Astrocyte of the cerebellum (primary cell): ENCODE measurements around the gene FOXD4.
A peak's percentile ranks its signal among the peaks of the same experiment; 100 is the strongest.
"Not testable (repeated sequence)": the region's sequence is repeated elsewhere in the genome, so short reads cannot be mapped to it uniquely, and the experiment has no call there.

ENCODE experiments used
- DNase-seq: peaks from one replicate; pipeline ENCODE4 v3.0.0-alpha.2; 2011; ENCODE audit warnings: low read depth
- H3K4me3 ChIP-seq: 2 replicates; pipeline ENCODE4 v1.5.1; 2011; ENCODE audit warnings: mild to moderate bottlenecking, low read depth, low read length, moderate library complexity
- in situ Hi-C: cut with HindIII; loops from 2 replicates; pipeline ENCODE4 v1.10.0; 2017; ENCODE audit warnings: low sequenced_read_pairs

FOXD4 gene

GRCh38 chr9:117995-118467 is at the start of gene FOXD4:
Gene FOXD4, minus strand, starts transcription at chr9:118417. Its CDS starts 298 bp downstream, at chr9:118119.
- H3K4me3 ChIP-seq, in situ Hi-C loops, DNase-seq: not testable (repeated sequence)

DNA sequence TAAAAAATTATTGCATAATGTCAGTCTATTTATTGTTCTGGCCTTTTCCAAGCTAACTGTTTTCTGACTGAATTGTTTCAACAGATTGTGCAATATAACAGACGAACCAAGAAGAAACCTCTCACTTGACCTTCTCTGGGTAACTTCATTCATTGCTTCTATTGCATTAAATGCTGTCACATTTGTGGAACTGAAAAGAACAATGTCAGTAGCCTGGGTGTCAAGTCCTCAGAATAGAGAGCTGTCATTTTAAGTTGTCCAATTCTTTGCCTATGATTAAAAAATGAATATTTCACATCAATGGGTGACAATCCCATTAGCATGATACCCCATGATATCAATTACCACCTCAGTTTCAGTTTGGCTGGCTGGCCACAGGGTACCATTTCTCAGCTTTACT is 41.7 kb upstream of the FOXD4 start:
- DNase-seq, in situ Hi-C loops, H3K4me3 ChIP-seq: not testable (repeated sequence)

- H3K4me3 ChIP-seq, DNase-seq, in situ Hi-C loops: not testable (repeated sequence)
These were observed 33.0 kb upstream of the FOXD4 start for GRCh38 chr9:151173-151572.

- in situ Hi-C loops, DNase-seq, H3K4me3 ChIP-seq: not testable (repeated sequence)
These were observed 21.7 kb upstream of the FOXD4 start for GRCh38 chr9:139880-140279.

GRCh38 chr9:117144-117994 is 848 bp downstream of the FOXD4 start:
- in situ Hi-C loops, DNase-seq: not testable (repeated sequence)

GRCh38 chr9:116239-117077 is 1.8 kb downstream of the FOXD4 start:
- in situ Hi-C loops, DNase-seq: not testable (repeated sequence)

More at GRCh38 chr9:117144-117994, 848 bp downstream of the FOXD4 start:
- not testable (repeated sequence) for H3K4me3 ChIP-seq

GRCh38 chr9:115118-115451 is 3.1 kb downstream of the FOXD4 start:
- in situ Hi-C loops, H3K4me3 ChIP-seq, DNase-seq: not testable (repeated sequence)

More at GRCh38 chr9:116239-117077, 1.8 kb downstream of the FOXD4 start:
- not testable (repeated sequence) for H3K4me3 ChIP-seq

- DNase-seq, in situ Hi-C loops: not testable (repeated sequence)
- peak overlapping the region; percentile 26 for H3K4me3 ChIP-seq
These were observed 3.7 kb downstream of the FOXD4 start for GRCh38 chr9:114267-115117.

DNA sequence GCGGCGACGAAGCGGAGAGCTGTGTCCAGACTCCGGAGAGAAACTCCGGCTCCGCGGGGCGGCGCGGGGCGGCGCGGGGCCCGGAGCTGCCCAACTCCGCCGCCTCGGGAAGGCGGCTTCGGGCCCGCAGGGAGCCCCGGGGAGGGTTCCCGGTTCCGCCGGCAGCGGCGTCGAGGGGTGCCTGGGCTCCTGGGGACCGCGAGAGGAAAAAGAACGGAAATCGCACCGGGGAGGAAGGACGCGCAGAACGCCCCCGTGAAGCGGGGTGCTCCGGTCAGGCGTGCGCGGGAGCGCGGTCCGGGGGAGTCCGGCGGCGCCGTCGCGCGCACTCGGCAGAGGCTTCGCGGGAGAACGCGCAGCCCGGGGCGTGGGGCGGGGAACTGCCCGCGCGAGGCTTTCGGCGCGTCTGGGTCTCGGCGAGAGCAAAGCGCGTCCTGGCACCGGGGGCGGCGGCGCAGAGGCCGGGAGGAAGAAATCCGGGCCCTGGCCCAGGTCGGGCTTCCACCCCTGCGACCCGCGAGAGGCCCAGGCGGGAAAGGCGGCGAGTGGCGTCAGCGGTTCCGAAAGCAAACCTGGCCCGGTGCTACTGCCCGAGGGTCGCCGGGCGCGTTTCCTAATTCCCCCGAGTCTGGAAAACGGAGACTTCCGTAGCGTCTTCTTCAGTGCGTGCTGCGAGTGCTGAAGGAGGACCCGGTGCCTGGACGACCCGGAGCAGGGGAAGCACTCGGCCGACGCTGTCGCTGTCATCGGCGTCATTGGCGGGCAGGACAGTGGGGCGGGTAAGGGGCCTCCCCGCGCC is 4.5 kb downstream of the FOXD4 start:
- peak overlapping the region; percentile 26 for H3K4me3 ChIP-seq
- DNase-seq, in situ Hi-C loops: not testable (repeated sequence)

GRCh38 chr9:112589-113467 is 5.4 kb downstream of the FOXD4 start:
- in situ Hi-C loops, H3K4me3 ChIP-seq, DNase-seq: not testable (repeated sequence)

GRCh38 chr9:110672-111071 is 7.5 kb downstream of the FOXD4 start:
- DNase-seq, in situ Hi-C loops: not testable (repeated sequence)

GRCh38 chr9:109540-109939 is 8.7 kb downstream of the FOXD4 start:
- DNase-seq, in situ Hi-C loops, H3K4me3 ChIP-seq: not testable (repeated sequence)

More at GRCh38 chr9:110672-111071, 7.5 kb downstream of the FOXD4 start:
- H3K4me3 ChIP-seq, result not testable (repeated sequence)

GRCh38 chr9:108742-109495 is 9.3 kb downstream of the FOXD4 start:
- DNase-seq, H3K4me3 ChIP-seq, in situ Hi-C loops: not testable (repeated sequence)

- in situ Hi-C loops, DNase-seq, H3K4me3 ChIP-seq: not testable (repeated sequence)
These were observed 12.2 kb downstream of the FOXD4 start for GRCh38 chr9:105991-106390.

DNA sequence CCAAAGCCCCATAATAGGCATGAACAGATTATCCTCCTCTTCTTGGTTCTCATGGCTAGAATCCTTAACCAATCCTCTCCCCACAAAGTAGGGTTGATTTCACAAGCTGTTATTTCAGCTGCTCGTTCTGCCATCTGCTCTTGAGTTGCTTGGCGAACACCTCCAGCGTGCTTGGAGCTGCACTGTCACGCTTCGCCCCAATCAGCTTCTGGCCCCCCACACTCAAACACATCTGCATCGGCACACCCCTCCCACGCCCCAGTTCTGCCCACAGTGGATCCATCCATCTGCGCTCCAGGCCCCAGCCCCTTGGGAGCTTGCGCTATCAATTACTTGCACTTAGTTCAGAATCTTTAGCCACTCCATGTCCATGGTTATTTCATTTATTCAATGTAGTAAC is 17.8 kb downstream of the FOXD4 start:
- DNase-seq, in situ Hi-C loops, H3K4me3 ChIP-seq: not testable (repeated sequence)
